ENCODE data around the gene TOX2. TPM values are rescaled to one million over a fixed set of nuclear protein-coding genes. Genes with fewer than 3 reads are reported as not detected.

TOX2 gene
- total RNA-seq, 1 donor from 2014 or later = 2.4 TPM

DNA sequence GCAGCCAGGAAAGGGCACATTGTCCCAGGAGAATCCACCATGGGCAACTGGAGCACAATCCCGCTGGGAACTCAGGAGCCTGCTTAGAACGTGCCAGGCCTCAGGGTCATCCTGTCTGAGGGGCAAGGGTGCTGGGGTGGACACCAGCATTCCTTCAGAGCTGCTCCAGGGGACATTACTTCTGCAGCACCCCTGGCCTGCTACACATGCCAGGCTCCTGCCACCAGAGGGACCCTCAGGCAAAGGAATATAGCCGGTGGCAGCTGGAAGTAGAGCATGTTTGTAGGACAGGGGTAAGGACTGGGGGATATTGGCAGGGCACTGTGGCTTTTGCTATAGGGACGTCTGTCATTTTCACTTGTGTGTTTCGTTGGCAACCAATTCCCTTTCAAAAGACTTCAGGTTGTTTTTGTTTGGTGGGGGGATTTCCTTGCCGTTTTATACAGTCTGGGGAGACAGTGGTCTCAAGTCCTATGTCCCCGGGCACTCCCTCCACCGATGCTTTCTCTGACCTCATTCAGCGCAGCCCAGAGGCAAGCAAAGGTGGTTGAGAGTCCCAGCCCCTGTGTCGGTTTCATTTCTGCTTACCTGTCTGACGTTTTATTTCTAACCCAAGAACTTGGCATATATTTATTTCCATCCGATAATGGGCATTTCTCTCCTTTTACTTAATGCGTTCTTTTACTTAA is 141.5 kb downstream of the TOX2 start:
- no peak for DNase-seq (ENCODE audit: low read depth, low spot score)

- DNase-seq (ENCODE audit: low read depth, low spot score) = no peak
These were observed 143.3 kb downstream of the TOX2 start for GRCh38 chr20:44057698-44058675.

GRCh38 chr20:44064501-44065400 is 150.1 kb downstream of the TOX2 start:
- DNase-seq (ENCODE audit: low read depth, low spot score) = no peak

- DNase-seq (ENCODE audit: low read depth, low spot score) = no peak
These were observed 151.0 kb downstream of the TOX2 start for GRCh38 chr20:44065401-44066340.

DNA sequence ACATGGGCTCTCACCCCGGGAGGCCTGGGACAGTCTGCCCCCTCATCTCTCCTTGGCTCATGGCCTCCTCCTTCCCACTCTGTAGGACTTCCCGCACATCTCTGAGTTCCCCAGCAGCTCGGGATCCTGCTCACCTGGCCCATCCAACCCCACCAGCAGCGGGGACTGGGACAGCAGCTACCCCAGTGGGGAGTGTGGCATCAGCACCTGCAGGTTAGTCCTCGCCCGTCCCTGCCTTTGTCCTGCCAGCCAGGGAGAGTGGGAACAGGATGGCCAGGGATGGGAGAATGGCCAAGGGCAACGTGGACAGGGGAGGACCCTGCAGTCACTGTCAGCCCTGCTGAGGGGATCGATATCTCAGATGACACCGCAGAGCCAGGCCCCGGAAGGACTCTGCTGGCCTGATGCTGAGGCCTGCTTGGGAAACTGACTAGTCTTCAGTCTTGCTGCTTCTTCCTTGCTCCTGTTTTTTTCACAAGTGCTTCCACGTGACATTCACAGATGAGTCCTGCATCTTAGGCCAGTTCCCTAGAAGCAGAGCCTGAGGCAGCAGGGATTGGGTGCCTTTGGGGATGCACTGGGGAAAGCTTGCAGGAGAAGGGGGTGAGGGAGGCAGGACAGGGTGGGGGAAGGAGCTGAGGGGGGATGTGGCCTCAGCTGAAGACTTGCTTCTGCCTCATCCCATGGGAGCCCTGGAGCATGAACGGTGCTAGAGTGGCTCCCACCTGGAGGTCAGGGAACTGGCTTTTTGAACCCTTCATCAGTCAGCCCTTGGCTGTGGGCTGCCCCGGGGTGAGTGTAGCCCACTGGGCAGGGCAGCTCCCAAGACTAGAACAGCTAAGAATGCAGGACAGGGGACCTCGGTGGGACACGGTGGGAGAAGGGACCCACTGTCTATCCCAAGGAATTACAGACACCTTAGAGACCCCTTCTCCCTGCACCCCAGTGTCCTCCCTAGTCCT is 152.3 kb downstream of the TOX2 start:
- DNase-seq (ENCODE audit: low read depth, low spot score) = no peak

GRCh38 chr20:44067650-44068081 is 153.0 kb downstream of the TOX2 start:
- no peak for DNase-seq (ENCODE audit: low read depth, low spot score)

- no peak for DNase-seq (ENCODE audit: low read depth, low spot score)
These were observed 153.9 kb downstream of the TOX2 start for GRCh38 chr20:44068316-44069201.

- DNase-seq (ENCODE audit: low read depth, low spot score) = no peak
These were observed 154.8 kb downstream of the TOX2 start for GRCh38 chr20:44069203-44070011.

GRCh38 chr20:44070139-44070900 is 155.7 kb downstream of the TOX2 start:
- DNase-seq (ENCODE audit: low read depth, low spot score) = no peak

DNA sequence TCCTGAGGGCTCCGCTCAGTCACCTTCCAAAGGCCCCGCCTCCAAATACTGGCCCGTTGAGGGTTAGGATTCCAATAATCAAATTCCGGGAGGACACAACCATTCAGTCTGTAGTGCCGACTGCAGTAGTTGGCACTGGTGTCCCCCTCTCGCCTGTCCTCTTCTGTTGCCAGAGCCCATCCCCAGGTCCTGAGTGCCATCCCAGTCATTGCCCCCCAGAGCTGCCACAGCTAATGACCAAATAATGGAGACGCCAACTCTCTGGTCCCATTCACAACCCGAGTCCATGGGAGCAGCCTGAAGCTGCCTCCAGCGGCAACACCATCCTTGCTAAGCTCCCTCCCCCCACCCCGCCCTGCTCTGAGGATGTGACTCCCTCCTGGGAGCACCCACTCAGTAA is 156.4 kb downstream of the TOX2 start:
- no peak for DNase-seq (ENCODE audit: low read depth, low spot score)

DNA sequence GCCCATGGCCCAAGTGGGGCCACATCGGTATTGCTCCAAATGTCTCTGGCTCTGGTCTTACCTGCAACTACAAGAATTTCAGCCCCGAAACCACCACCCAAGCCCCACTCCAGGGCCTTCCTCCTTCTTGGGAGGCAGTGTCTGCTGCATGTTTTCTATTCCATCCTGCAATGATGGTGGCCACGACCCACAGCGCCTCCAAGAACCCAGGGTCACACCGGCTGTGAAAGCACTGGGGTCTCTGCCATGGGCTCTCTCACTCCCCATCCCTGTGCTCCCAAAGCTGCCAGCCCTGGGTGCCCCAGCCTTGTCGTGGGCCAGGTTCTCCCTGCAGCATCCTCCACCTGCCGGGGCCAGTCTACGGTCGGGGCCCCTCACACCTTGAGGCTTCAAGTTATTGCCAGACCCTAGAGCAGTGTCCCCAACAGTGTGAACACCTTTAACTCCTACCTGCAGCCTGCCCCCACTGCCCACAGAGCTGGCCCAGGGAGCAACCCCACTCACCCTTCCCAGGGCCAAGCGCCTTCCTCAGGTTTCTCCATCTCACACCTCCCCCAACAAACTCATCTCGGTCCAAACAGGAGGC is 157.0 kb downstream of the TOX2 start:
- no peak for DNase-seq (ENCODE audit: low read depth, low spot score)

GRCh38 chr20:44072384-44072783 is 157.7 kb downstream of the TOX2 start:
- no peak for DNase-seq (ENCODE audit: low read depth, low spot score)

GRCh38 chr20:44073011-44073674 is 158.5 kb downstream of the TOX2 start:
- no peak for DNase-seq (ENCODE audit: low read depth, low spot score)

DNA sequence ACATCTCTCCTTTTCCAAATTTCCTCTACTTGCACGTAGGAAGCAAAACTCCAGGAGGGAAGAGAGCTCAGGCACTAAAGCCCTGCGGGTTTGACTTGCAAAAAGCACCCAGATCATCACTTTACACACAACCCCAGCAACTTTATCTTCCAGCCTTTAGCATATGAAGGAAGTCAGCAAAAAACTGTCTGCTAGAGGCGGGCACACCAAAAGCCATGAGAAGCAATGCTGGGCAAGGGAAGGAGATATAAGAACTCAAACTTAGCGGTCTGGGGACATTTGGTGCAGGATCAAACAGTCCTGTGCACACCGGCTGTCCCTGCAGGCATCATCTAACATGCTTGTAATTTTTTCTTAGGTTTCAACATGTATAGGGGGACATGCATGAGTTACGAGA is 159.0 kb downstream of the TOX2 start:
- no peak for DNase-seq (ENCODE audit: low read depth, low spot score)

GRCh38 chr20:44074252-44075151 is 159.8 kb downstream of the TOX2 start:
- no peak for DNase-seq (ENCODE audit: low read depth, low spot score)

Measured in pulmonary artery endothelial cell (primary cell).